Neural cell (in vitro differentiated cells): ENCODE data around the gene SH3BP4. TPM values are rescaled to one million over a fixed set of nuclear protein-coding genes. Genes with fewer than 3 reads are reported as not detected.

Source experiments
- H2AFZ ChIP-seq: fragments of 200-600, 300-800 bp; sonication (generic), shearing (Covaris generic); 2 replicates; pipeline ENCODE4 v1.6.0; 2014; ENCODE audit warnings: low read depth, mild to moderate bottlenecking, antibody characterized with exemption, low read length, moderate library complexity
- H3F3A ChIP-seq: fragments of 200-600 bp; shearing (Covaris generic); 2 replicates; pipeline ENCODE4 v1.6.1; 2016; ENCODE audit warnings: mild to moderate bottlenecking, moderate library complexity, mixed read lengths, antibody characterized with exemption, low read length; ENCODE audit not compliant: insufficient read depth, poor library complexity, severe bottlenecking
- H3K27ac ChIP-seq: fragments of 200-600, 300-800 bp; sonication (generic), shearing (Covaris generic); 2 replicates; pipeline ENCODE4 v1.5.1; 2014; ENCODE audit warnings: mild to moderate bottlenecking, low read length, moderate library complexity
- H3K27me3 ChIP-seq: fragments of 300-800, 200-600 bp; sonication (generic), shearing (Covaris generic); 2 replicates; pipeline ENCODE4 v1.6.0; 2014; ENCODE audit warnings: mild to moderate bottlenecking, low read depth, low read length, moderate library complexity; ENCODE audit not compliant: insufficient read depth
- H3K36me3 ChIP-seq: fragments of 300-800, 200-600 bp; sonication (generic), shearing (Covaris generic); 2 replicates; pipeline ENCODE4 v1.5.1; 2014; ENCODE audit warnings: mild to moderate bottlenecking, antibody characterized with exemption, low read length, moderate library complexity; ENCODE audit not compliant: insufficient read depth
- H3K4me2 ChIP-seq: fragments of 300-800, 200-600 bp; sonication (generic), shearing (Covaris generic); 2 replicates; pipeline ENCODE4 v1.6.0; 2014; ENCODE audit warnings: mild to moderate bottlenecking, low read length
- H3K4me3 ChIP-seq: fragments of 300-800, 200-600 bp; sonication (generic), shearing (Covaris generic); 2 replicates; pipeline ENCODE4 v1.5.1; 2014; ENCODE audit warnings: mild to moderate bottlenecking, low read length, moderate library complexity
- H3K79me2 ChIP-seq: fragments of 200-600 bp; shearing (Covaris generic); replicated peaks from 2 replicates; pipeline ENCODE4 v1.6.0; 2014; ENCODE audit warnings: mild to moderate bottlenecking, low read length, moderate library complexity; ENCODE audit not compliant: insufficient read depth
- H3K9ac ChIP-seq: fragments of 300-800, 200-600 bp; sonication (generic), shearing (Covaris generic); 2 replicates; pipeline ENCODE4 v1.6.1; 2016; ENCODE audit warnings: mild to moderate bottlenecking, low read length, mixed read lengths
- H3K9me2 ChIP-seq: fragments of 200-600 bp; shearing (Covaris generic); 2 replicates; pipeline ENCODE4 v1.6.1; 2016; ENCODE audit warnings: mild to moderate bottlenecking, low read length, mixed read lengths; ENCODE audit not compliant: insufficient read depth
- H3K9me3 ChIP-seq: fragments of 200-600, 300-800 bp; sonication (generic), shearing (Covaris generic); 2 replicates; pipeline ENCODE4 v1.6.1; 2016; ENCODE audit warnings: mild to moderate bottlenecking, mixed run types, low read length, moderate library complexity, mixed read lengths
- H4K20me1 ChIP-seq: fragments of 200-600 bp; shearing (Covaris generic); 2 replicates; pipeline ENCODE4 v1.6.1; 2016; ENCODE audit warnings: mild to moderate bottlenecking, mixed run types; ENCODE audit not compliant: insufficient read depth
- EP300 ChIP-seq: fragments of 450-650 bp; conservative IDR thresholded peaks from 2 replicates; pipeline ENCODE4 v1.6.1; 2014; ENCODE audit warnings: antibody characterized with exemption, mild to moderate bottlenecking, moderate library complexity; ENCODE audit not compliant: poor library complexity, severe bottlenecking
- EZH2 ChIP-seq: fragments of 200-600, 300-800 bp; shearing (Covaris generic), sonication (generic); IDR thresholded peaks from 2 replicates; pipeline ENCODE4 v1.6.1; 2014; ENCODE audit warnings: antibody characterized with exemption, low read length, borderline replicate concordance, mild to moderate bottlenecking; ENCODE audit not compliant: insufficient read depth, poor library complexity, severe bottlenecking
- MXI1 ChIP-seq: fragments of 450-650 bp; conservative IDR thresholded peaks from 2 replicates; pipeline ENCODE4 v1.6.1; 2014; ENCODE audit warnings: antibody characterized with exemption, mild to moderate bottlenecking; ENCODE audit not compliant: poor library complexity, severe bottlenecking
- POLR2AphosphoS5 ChIP-seq: IDR thresholded peaks from 2 replicates; pipeline ENCODE4 v1.6.1; 2012
- RAD21 ChIP-seq: fragments of 450-650 bp; conservative IDR thresholded peaks from 2 replicates; pipeline ENCODE4 v1.6.1; 2014; ENCODE audit warnings: antibody characterized with exemption, mild to moderate bottlenecking, moderate library complexity
- SMC3 ChIP-seq: fragments of 450-650 bp; conservative IDR thresholded peaks from 2 replicates; pipeline ENCODE4 v1.6.1; 2014; ENCODE audit warnings: antibody characterized with exemption, mild to moderate bottlenecking, moderate library complexity; ENCODE audit not compliant: poor library complexity
- TAF1 ChIP-seq: IDR thresholded peaks from 2 replicates; pipeline ENCODE4 v1.6.1; 2012; ENCODE audit warnings: low read depth
- polyA plus RNA-seq: library from polyadenylated mRNA; depleted of rRNA; stranded (reverse); fragments of >200 nt; gene quantifications from 2 replicates; pipeline ENCODE4 v1.2.3, GENCODE V29; 2014
- TF ChIP-seq, protein P1 (sequence below): IDR thresholded peaks from 2 replicates; pipeline ENCODE4 v1.6.1; 2012; ENCODE audit warnings: borderline replicate concordance
- TF ChIP-seq, protein P2 (sequence below): fragments of 450-650 bp; IDR thresholded peaks from 2 replicates; pipeline ENCODE4 v1.5.1; 2014; ENCODE audit warnings: antibody characterized with exemption, mild to moderate bottlenecking, moderate library complexity; ENCODE audit not compliant: poor library complexity, severe bottlenecking

The SH3BP4 gene
- polyA plus RNA-seq, 1 donor from 2014 or later, result 3.3 TPM

DNA sequence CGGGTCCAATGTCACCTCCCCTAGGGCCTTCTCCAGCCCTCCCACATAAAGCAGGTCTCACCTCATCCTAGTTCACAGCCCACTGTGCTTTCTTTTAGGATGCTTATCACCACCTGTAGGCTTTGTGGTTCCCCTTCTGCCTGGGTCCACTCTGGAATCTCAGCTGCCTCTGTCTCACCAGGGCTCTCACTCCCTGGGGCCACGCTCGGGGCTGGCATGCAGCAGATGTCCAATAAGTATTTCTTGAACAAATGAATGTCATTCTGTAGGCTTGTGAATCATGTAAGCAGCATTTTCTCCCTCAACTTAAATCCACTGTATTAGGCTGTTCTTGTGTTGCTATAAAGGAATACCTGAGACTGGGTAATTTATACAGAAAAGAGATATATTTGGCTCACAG lies 4.3 kb upstream of the SH3BP4 start:
- Histone ChIP-seq H3K79me2 (peaks cover 3% of the 10 kb centered on the region), H2AFZ (no peak overlapping the region), H4K20me1 (no peaks in the 10 kb centered on the region), H3K9me2 (no peaks in the 10 kb centered on the region), H3K9me3 (peaks cover 5% of the 10 kb centered on the region), H3K9ac (no peak overlapping the region), H3K4me2 (no peak overlapping the region), H3K4me3 (no peak overlapping the region), H3K36me3 (no peaks in the 10 kb centered on the region), H3K27me3 (no peaks in the 10 kb centered on the region), H3F3A (no peaks in the 10 kb centered on the region), H3K27ac (no peak overlapping the region)
- TF ChIP-seq RAD21, result no peak

DNA sequence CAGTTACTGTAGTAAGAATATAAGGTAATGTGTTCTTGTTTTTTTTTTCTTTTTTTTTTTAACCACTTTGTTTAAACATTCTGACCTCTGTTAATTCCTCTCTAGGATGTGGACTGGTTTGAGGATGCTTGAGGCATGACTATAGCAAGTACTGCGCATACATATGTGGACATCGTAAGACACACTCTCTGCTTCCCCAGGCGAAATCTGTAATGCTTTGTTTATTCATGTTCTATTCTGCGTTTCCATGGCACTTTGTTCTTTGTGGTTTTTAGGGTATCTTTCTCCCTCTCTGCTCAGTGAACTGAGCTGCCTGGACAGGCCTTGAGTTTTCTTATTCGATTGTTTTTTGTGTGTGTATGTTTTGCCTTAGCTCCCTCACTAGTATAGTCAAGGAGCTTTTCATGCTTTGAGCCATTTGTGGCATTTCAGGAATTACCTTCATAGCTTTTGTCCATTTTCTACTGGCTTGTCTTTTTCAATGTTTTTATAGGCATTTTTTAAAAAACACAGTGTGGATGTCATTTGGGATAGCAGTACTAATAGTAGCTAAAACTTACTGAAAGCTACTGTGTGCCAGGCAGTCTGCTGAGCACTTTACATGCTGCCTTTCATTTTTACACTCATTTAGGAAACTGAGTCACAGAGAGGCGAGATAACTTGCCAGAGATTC lies 1.9 kb upstream of the SH3BP4 start:
- Histone ChIP-seq H3K4me2 (no peak overlapping the region), H3K9ac (no peak overlapping the region)

DNA sequence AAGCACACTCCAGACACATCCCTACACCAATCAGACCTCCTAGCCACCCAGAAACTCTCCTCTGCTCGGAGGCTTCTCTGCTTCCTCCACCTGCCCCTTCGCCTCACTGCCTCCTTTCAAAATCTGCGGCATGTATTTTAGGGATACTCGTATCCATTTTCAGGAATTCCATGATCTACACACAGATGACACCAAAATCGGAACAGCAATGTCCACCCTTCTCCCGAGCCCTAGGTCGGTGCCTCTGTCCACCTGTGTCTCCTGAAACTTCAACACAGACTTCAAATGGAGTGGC lies 1.4 kb upstream of the SH3BP4 start:
- H3K36me3 ChIP-seq, result no peaks in the 10 kb centered on the region
- TF ChIP-seq SMC3 (no peak), RAD21 (no peak), POLR2AphosphoS5 (no peak), EP300 (no peak), MXI1 (no peak), EZH2 (no peak), TAF1 (no peak)
- TF ChIP-seq, protein P1, sequence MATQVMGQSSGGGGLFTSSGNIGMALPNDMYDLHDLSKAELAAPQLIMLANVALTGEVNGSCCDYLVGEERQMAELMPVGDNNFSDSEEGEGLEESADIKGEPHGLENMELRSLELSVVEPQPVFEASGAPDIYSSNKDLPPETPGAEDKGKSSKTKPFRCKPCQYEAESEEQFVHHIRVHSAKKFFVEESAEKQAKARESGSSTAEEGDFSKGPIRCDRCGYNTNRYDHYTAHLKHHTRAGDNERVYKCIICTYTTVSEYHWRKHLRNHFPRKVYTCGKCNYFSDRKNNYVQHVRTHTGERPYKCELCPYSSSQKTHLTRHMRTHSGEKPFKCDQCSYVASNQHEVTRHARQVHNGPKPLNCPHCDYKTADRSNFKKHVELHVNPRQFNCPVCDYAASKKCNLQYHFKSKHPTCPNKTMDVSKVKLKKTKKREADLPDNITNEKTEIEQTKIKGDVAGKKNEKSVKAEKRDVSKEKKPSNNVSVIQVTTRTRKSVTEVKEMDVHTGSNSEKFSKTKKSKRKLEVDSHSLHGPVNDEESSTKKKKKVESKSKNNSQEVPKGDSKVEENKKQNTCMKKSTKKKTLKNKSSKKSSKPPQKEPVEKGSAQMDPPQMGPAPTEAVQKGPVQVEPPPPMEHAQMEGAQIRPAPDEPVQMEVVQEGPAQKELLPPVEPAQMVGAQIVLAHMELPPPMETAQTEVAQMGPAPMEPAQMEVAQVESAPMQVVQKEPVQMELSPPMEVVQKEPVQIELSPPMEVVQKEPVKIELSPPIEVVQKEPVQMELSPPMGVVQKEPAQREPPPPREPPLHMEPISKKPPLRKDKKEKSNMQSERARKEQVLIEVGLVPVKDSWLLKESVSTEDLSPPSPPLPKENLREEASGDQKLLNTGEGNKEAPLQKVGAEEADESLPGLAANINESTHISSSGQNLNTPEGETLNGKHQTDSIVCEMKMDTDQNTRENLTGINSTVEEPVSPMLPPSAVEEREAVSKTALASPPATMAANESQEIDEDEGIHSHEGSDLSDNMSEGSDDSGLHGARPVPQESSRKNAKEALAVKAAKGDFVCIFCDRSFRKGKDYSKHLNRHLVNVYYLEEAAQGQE, result no peak

More for the DNA sequence above, 1.9 kb upstream of the SH3BP4 start:
- H3K9me2 ChIP-seq, result no peaks in the 10 kb centered on the region
- no peaks in the 10 kb centered on the region for H3K27me3 ChIP-seq
- TF ChIP-seq, protein P2, sequence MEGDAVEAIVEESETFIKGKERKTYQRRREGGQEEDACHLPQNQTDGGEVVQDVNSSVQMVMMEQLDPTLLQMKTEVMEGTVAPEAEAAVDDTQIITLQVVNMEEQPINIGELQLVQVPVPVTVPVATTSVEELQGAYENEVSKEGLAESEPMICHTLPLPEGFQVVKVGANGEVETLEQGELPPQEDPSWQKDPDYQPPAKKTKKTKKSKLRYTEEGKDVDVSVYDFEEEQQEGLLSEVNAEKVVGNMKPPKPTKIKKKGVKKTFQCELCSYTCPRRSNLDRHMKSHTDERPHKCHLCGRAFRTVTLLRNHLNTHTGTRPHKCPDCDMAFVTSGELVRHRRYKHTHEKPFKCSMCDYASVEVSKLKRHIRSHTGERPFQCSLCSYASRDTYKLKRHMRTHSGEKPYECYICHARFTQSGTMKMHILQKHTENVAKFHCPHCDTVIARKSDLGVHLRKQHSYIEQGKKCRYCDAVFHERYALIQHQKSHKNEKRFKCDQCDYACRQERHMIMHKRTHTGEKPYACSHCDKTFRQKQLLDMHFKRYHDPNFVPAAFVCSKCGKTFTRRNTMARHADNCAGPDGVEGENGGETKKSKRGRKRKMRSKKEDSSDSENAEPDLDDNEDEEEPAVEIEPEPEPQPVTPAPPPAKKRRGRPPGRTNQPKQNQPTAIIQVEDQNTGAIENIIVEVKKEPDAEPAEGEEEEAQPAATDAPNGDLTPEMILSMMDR, result no peak
- TF ChIP-seq TAF1, result no peak
- no peak for TF ChIP-seq SMC3
- TF ChIP-seq POLR2AphosphoS5, result no peak
- TF ChIP-seq MXI1, result no peak
- TF ChIP-seq, protein P1, result no peak
- H3K9me3 ChIP-seq, result no peaks in the 10 kb centered on the region
- H3K4me3 ChIP-seq, result no peak overlapping the region
- peaks cover 27% of the 10 kb centered on the region for H3K79me2 ChIP-seq
- no peak overlapping the region for H3K27ac ChIP-seq
- no peaks in the 10 kb centered on the region for H4K20me1 ChIP-seq
- no peaks in the 10 kb centered on the region for H3K36me3 ChIP-seq
- H2AFZ ChIP-seq, result no peak overlapping the region
- no peaks in the 10 kb centered on the region for H3F3A ChIP-seq

More for the DNA sequence above, 1.4 kb upstream of the SH3BP4 start:
- Histone ChIP-seq H2AFZ (no peak overlapping the region), H3F3A (no peaks in the 10 kb centered on the region), H3K9ac (no peak overlapping the region), H3K9me3 (no peaks in the 10 kb centered on the region), H3K79me2 (peaks cover 32% of the 10 kb centered on the region), H4K20me1 (no peaks in the 10 kb centered on the region), H3K9me2 (no peaks in the 10 kb centered on the region), H3K27ac (no peak overlapping the region), H3K4me3 (no peak overlapping the region), H3K27me3 (no peaks in the 10 kb centered on the region), H3K4me2 (no peak overlapping the region)
